Measurements from ENCODE around the gene HPS4. TPM values are rescaled to one million over a fixed set of nuclear protein-coding genes. Genes with fewer than 3 reads are reported as not detected.

The HPS4 gene
- total and polyA plus RNA-seq, 4 donors = 5.4 to 26.2 (median 12.6) TPM

DNA sequence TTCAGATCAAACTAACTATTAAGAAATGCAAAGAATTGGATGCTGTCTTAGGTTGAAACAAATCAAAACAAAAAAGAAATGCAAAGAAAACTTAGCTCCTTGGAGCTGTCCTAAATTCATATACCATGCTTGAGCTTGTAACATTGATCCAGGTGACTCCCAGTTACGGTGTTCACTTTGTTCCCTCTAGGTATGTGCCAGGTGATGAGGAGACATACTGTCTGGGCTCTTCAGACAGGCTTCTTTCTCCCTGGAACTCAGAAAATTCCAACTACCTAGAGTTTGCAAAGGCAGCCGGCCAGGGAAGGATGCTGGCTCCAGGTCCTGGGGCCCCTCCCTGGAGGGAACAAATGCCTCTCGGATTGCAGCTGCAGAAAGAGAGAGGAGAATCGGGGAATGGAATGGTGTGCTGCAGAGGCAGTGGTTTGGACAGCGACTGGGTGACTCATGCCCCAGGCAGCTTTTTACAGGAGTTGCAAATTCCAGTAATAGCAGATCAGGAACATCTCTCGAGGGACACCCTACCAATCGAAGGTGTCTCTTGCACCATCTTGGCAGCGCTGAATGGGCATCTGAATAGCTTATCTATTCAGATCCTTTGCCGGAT, 66.8 kb downstream of the HPS4 start:
- no peak for TF ChIP-seq GABPA (IDR thresholded peaks at IDR 0.05 in 1 of 2, conservative IDR thresholded peaks at IDR 0.05 in 1 of 2)
- TF ChIP-seq TAF1 (conservative IDR thresholded peaks at IDR 0.05) = no peak
- TF ChIP-seq, protein P1, sequence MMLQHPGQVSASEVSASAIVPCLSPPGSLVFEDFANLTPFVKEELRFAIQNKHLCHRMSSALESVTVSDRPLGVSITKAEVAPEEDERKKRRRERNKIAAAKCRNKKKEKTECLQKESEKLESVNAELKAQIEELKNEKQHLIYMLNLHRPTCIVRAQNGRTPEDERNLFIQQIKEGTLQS (IDR thresholded peaks at IDR 0.05) = no peak
- TF ChIP-seq HNF4A (conservative IDR thresholded peaks at IDR 0.05) = no peak
- TF ChIP-seq RXRA (IDR thresholded peaks at IDR 0.05) = no peak
- Histone ChIP-seq H3K4me3 (ENCODE audit: low read depth in 1 of 3, low read length in 3 of 3) (no peak overlapping the region), H3K36me3 (ENCODE audit: control insufficient read depth in 4 of 4, insufficient read depth in 3 of 4, low read depth in 1 of 4, low read length in 3 of 4) (no peaks in the 10 kb centered on the region), H3K9me3 (ENCODE audit: control insufficient read depth in 4 of 4, low read length in 3 of 4) (no peaks in the 10 kb centered on the region), H3K27ac (ENCODE audit: low read depth in 1 of 2, low read length in 2 of 2) (no peak overlapping the region), H3K4me1 (ENCODE audit: control insufficient read depth in 4 of 4, insufficient read depth in 4 of 4, low read length in 3 of 4) (no peaks in the 10 kb centered on the region), H3K9ac (ENCODE audit: low read depth in 1 of 2, low read length in 2 of 2) (no peak overlapping the region), H3K27me3 (ENCODE audit: control insufficient read depth in 4 of 4, insufficient read depth in 4 of 4, low read length in 3 of 4) (peaks cover 2 to 6% (median 5%) of the 10 kb centered on the region in 4 donors)
- DNase-seq (ENCODE audit: low spot score) = no peak
- 41% methylated on average over 9 of the region's 9 CpGs for WGBS

DNA sequence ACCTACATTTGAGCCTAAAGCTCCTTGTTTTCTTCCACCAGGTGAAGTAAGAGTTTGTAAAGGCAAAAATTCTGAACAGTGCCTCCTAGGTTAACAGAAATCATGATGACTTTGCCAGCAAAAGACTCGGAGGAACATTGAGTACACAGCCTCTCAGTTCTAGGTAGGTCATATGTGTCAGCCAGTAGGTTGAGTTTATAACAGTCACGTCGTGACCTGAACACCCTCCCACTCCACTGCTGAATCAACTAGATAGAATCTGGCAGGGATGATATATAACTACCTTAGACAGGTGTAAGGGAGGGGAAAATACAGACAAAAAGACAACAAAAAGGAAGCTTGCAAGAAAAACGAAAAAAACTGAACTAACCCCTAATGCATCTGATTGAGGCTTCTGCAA, 67.3 kb downstream of the HPS4 start:
- TF ChIP-seq JUND (IDR thresholded peaks at IDR 0.05) (no peak), GABPA (IDR thresholded peaks at IDR 0.05 in 1 of 2, conservative IDR thresholded peaks at IDR 0.05 in 1 of 2) (no peak)
- no peak for DNase-seq (ENCODE audit: low spot score)
- Histone ChIP-seq H3K9me3 (ENCODE audit: control insufficient read depth in 4 of 4, low read length in 3 of 4) (peaks cover 1 to 4% (median 2%) of the 10 kb centered on the region in 4 donors), H3K27ac (ENCODE audit: low read depth in 1 of 2, low read length in 2 of 2) (no peak overlapping the region), H3K9ac (ENCODE audit: low read depth in 1 of 2, low read length in 2 of 2) (no peak overlapping the region), H3K4me1 (ENCODE audit: control insufficient read depth in 4 of 4, insufficient read depth in 4 of 4, low read length in 3 of 4) (no peaks in the 10 kb centered on the region), H3K36me3 (ENCODE audit: control insufficient read depth in 4 of 4, insufficient read depth in 3 of 4, low read depth in 1 of 4, low read length in 3 of 4) (no peaks in the 10 kb centered on the region), H3K27me3 (ENCODE audit: control insufficient read depth in 4 of 4, insufficient read depth in 4 of 4, low read length in 3 of 4) (peaks cover 2 to 7% (median 5%) of the 10 kb centered on the region in 4 donors), H3K4me3 (ENCODE audit: low read depth in 1 of 3, low read length in 3 of 3) (no peak overlapping the region)
- WGBS = 57% methylated on average over 4 of the region's 4 CpGs

DNA sequence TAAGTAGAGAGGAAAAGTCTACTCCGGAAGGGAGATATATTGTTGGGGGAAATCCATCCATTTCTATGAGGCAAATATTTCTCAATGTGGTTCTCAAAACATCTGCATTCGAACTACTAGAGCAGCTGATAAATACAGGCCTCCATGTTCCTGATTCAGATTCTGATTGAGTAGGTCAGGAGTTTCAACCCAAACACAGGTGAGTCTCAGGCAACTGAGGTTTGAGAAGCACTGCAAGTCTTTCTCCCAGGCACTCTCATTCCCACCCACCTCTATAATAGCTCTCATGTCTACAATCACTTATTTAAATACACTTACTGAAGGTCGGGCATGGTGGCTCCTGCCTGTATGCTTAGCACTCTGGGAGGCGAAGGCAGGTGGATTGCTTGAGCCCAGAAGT, 69.2 kb downstream of the HPS4 start:
- 80% methylated on average over 4 of the region's 4 CpGs for WGBS
- peaks cover 2 to 5% (median 3%) of the 10 kb centered on the region in 4 donors for H3K9me3 ChIP-seq (ENCODE audit: control insufficient read depth in 4 of 4, low read length in 3 of 4)

More for the DNA sequence above, 69.2 kb downstream of the HPS4 start:
- H3K36me3 ChIP-seq (ENCODE audit: control insufficient read depth in 4 of 4, insufficient read depth in 3 of 4, low read depth in 1 of 4, low read length in 3 of 4) = no peaks in the 10 kb centered on the region
- no peak for DNase-seq (ENCODE audit: low spot score)
- H3K9ac ChIP-seq (ENCODE audit: low read depth in 1 of 2, low read length in 2 of 2) = no peak overlapping the region
- no peak overlapping the region for H3K4me3 ChIP-seq (ENCODE audit: low read depth in 1 of 3, low read length in 3 of 3)
- H3K27me3 ChIP-seq (ENCODE audit: control insufficient read depth in 4 of 4, insufficient read depth in 4 of 4, low read length in 3 of 4) = peaks cover 2 to 13% (median 5%) of the 10 kb centered on the region in 4 donors
- no peak overlapping the region for H3K27ac ChIP-seq (ENCODE audit: low read depth in 1 of 2, low read length in 2 of 2)
- TF ChIP-seq YY1 (IDR thresholded peaks at IDR 0.05) (no peak), RAD21 (IDR thresholded peaks at IDR 0.05) (no peak), JUND (IDR thresholded peaks at IDR 0.05) (no peak), GABPA (IDR thresholded peaks at IDR 0.05 in 1 of 2, conservative IDR thresholded peaks at IDR 0.05 in 1 of 2) (no peak), NR2F2 (IDR thresholded peaks at IDR 0.05) (no peak), RXRA (IDR thresholded peaks at IDR 0.05) (no peak), EGR1 (IDR thresholded peaks at IDR 0.05; ENCODE audit: low read depth in 2 of 2) (no peak), SP1 (IDR thresholded peaks at IDR 0.05) (no peak), FOXA1 (IDR thresholded peaks at IDR 0.05) (no peak), HNF4G (IDR thresholded peaks at IDR 0.05) (no peak), HNF4A (conservative IDR thresholded peaks at IDR 0.05) (no peak), TAF1 (conservative IDR thresholded peaks at IDR 0.05) (no peak), FOXA2 (IDR thresholded peaks at IDR 0.05) (no peak)
- TF ChIP-seq, protein P2, sequence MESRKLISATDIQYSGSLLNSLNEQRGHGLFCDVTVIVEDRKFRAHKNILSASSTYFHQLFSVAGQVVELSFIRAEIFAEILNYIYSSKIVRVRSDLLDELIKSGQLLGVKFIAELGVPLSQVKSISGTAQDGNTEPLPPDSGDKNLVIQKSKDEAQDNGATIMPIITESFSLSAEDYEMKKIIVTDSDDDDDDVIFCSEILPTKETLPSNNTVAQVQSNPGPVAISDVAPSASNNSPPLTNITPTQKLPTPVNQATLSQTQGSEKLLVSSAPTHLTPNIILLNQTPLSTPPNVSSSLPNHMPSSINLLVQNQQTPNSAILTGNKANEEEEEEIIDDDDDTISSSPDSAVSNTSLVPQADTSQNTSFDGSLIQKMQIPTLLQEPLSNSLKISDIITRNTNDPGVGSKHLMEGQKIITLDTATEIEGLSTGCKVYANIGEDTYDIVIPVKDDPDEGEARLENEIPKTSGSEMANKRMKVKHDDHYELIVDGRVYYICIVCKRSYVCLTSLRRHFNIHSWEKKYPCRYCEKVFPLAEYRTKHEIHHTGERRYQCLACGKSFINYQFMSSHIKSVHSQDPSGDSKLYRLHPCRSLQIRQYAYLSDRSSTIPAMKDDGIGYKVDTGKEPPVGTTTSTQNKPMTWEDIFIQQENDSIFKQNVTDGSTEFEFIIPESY (IDR thresholded peaks at IDR 0.05) = no peak
- TF ChIP-seq, protein P3, sequence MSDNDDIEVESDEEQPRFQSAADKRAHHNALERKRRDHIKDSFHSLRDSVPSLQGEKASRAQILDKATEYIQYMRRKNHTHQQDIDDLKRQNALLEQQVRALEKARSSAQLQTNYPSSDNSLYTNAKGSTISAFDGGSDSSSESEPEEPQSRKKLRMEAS (IDR thresholded peaks at IDR 0.05) = no peak
- TF ChIP-seq, protein P4, sequence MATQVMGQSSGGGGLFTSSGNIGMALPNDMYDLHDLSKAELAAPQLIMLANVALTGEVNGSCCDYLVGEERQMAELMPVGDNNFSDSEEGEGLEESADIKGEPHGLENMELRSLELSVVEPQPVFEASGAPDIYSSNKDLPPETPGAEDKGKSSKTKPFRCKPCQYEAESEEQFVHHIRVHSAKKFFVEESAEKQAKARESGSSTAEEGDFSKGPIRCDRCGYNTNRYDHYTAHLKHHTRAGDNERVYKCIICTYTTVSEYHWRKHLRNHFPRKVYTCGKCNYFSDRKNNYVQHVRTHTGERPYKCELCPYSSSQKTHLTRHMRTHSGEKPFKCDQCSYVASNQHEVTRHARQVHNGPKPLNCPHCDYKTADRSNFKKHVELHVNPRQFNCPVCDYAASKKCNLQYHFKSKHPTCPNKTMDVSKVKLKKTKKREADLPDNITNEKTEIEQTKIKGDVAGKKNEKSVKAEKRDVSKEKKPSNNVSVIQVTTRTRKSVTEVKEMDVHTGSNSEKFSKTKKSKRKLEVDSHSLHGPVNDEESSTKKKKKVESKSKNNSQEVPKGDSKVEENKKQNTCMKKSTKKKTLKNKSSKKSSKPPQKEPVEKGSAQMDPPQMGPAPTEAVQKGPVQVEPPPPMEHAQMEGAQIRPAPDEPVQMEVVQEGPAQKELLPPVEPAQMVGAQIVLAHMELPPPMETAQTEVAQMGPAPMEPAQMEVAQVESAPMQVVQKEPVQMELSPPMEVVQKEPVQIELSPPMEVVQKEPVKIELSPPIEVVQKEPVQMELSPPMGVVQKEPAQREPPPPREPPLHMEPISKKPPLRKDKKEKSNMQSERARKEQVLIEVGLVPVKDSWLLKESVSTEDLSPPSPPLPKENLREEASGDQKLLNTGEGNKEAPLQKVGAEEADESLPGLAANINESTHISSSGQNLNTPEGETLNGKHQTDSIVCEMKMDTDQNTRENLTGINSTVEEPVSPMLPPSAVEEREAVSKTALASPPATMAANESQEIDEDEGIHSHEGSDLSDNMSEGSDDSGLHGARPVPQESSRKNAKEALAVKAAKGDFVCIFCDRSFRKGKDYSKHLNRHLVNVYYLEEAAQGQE (IDR thresholded peaks at IDR 0.05) = no peak
- TF ChIP-seq, protein P1 (IDR thresholded peaks at IDR 0.05) = no peak
- TF ChIP-seq, protein P5, sequence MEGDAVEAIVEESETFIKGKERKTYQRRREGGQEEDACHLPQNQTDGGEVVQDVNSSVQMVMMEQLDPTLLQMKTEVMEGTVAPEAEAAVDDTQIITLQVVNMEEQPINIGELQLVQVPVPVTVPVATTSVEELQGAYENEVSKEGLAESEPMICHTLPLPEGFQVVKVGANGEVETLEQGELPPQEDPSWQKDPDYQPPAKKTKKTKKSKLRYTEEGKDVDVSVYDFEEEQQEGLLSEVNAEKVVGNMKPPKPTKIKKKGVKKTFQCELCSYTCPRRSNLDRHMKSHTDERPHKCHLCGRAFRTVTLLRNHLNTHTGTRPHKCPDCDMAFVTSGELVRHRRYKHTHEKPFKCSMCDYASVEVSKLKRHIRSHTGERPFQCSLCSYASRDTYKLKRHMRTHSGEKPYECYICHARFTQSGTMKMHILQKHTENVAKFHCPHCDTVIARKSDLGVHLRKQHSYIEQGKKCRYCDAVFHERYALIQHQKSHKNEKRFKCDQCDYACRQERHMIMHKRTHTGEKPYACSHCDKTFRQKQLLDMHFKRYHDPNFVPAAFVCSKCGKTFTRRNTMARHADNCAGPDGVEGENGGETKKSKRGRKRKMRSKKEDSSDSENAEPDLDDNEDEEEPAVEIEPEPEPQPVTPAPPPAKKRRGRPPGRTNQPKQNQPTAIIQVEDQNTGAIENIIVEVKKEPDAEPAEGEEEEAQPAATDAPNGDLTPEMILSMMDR (IDR thresholded peaks at IDR 0.05; ENCODE audit: low read depth, low read length, missing input control) = no peak
- H3K4me1 ChIP-seq (ENCODE audit: control insufficient read depth in 4 of 4, insufficient read depth in 4 of 4, low read length in 3 of 4) = no peaks in the 10 kb centered on the region
